K562 (cell line): ENCODE measurements around the gene SCP2. TPM values are rescaled to one million over a fixed set of nuclear protein-coding genes. Genes with fewer than 3 reads are reported as not detected.

Experiments
- MCM2 ChIP-seq: fragments of 450-650 bp; IDR thresholded peaks from 2 replicates; pipeline ENCODE4 v1.6.1; 2017; ENCODE audit warnings: low read depth, mild to moderate bottlenecking
- MGA ChIP-seq: fragments of 450-650 bp; IDR thresholded peaks from 2 replicates; pipeline ENCODE4 v1.6.1; 2016; ENCODE audit warnings: mild to moderate bottlenecking, moderate library complexity
- PCBP1 ChIP-seq: fragments of 200-400 bp; formaldehyde crosslinking; IDR thresholded peaks from 2 replicates; pipeline ENCODE4 v1.6.1; 2018; ENCODE audit warnings: mild to moderate bottlenecking, low read depth, low read length; ENCODE audit not compliant: poor library complexity, severe bottlenecking
- POLR2H ChIP-seq: IDR thresholded peaks from 2 replicates; pipeline ENCODE4 v1.6.1; 2016; ENCODE audit warnings: missing genetic modification characterization, low read depth, mild to moderate bottlenecking, control low read depth, missing compliant biosample characterization, moderate library complexity
- TFAP4 ChIP-seq: sonication (generic); formaldehyde crosslinking; IDR thresholded peaks from 2 replicates; pipeline ENCODE4 v1.8.0; 2022; ENCODE audit warnings: missing genetic modification reagents, mild to moderate bottlenecking, moderate library complexity, borderline replicate concordance
- ZFPM2 ChIP-seq: fragments of 250-450 bp; sonication (Bioruptor Pico); IDR thresholded peaks from 2 replicates; pipeline ENCODE4 v1.5.1; 2022; ENCODE audit warnings: mild to moderate bottlenecking
- ZNF655 ChIP-seq: fragments of 250-450 bp; sonication (Bioruptor Pico); IDR thresholded peaks from 2 replicates; pipeline ENCODE4 v1.5.0; 2021
- ZSCAN32 ChIP-seq: fragments of 450-650 bp; formaldehyde crosslinking; IDR thresholded peaks from 2 replicates; pipeline ENCODE4 v1.4.0; 2020; ENCODE audit warnings: mild to moderate bottlenecking, moderate library complexity
- polyA plus RNA-seq, 8 experiments: library from polyadenylated mRNA; depleted of rRNA in 4 of 8; stranded (reverse) in 5 of 8; unstranded in 3 of 8; fragments of >200 nt; fragmentation: Nextera tagmentation in 2 of 8; fragmentation: Illumina TruSeq in 1 of 8; extraction: Ambion mirVana in 2 of 8; extraction: Trizol in 1 of 8; gene quantifications; 2 replicates each; pipeline versions ENCODE4 v1.2.1 to v1.2.3, GENCODE V29; 2011 to 2014; ENCODE audit warnings: inconsistent platforms in 1 of 8, missing spikeins in 1 of 8
- total RNA-seq, 7 experiments: library from RNA; depleted of rRNA in 6 of 7; stranded (reverse); fragments of >200 nt in 6 of 7; fragmentation: Illumina TruSeq in 2 of 7; extraction: Trizol in 2 of 7; gene quantifications; 2 replicates each; pipeline versions ENCODE4 v1.2.1 to v1.2.3, GENCODE V29; 2011 to 2021; ENCODE audit warnings: low replicate concordance in 1 of 7

The SCP2 gene
- total and polyA plus RNA-seq, 9 of the 15 experiments (the other 6 are each of a cell fraction or from before 2014, with no cell fraction given) = 63.8 to 258 (median 106) TPM

GRCh38 chr1:53001128-53001527, 74.1 kb downstream of the SCP2 start (continued):
- TF ChIP-seq ZNF655 (CRISPR knock-in tag) = no peak
- no peak for TF ChIP-seq MGA
- no peak for TF ChIP-seq MCM2
- no peak for TF ChIP-seq ZFPM2 (CRISPR knock-in tag)
- no peak for TF ChIP-seq TFAP4 (CRISPR knock-in tag)
- TF ChIP-seq POLR2H (tag) = no peak
- no peak for TF ChIP-seq PCBP1
- no peak for TF ChIP-seq ZSCAN32 (CRISPR knock-in tag)
- TF ChIP-seq, all 486 proteins: peak for 0
